HFFc6 (cell line): ENCODE data around the gene INTS6. TPM values are rescaled to one million over a fixed set of nuclear protein-coding genes. Genes with fewer than 3 reads are reported as not detected.

Experiments
- DNase-seq: peaks from one replicate; pipeline ENCODE4 v3.0.0-alpha.2; 2018
- H3K27ac Mint-ChIP-seq: 2 replicates; pipeline ENCODE4 v1.8.0; 2020; ENCODE audit warnings: mild to moderate bottlenecking, mixed read lengths
- H3K27me3 Mint-ChIP-seq: 2 replicates; pipeline ENCODE4 v1.8.0; 2021; ENCODE audit warnings: mild to moderate bottlenecking, moderate library complexity, mixed read lengths; ENCODE audit not compliant: insufficient read depth
- H3K36me3 Mint-ChIP-seq: 2 replicates; pipeline ENCODE4 v1.8.0; 2021; ENCODE audit warnings: low read depth, mixed read lengths
- H3K4me1 Mint-ChIP-seq: 2 replicates; pipeline ENCODE4 v1.8.0; 2020; ENCODE audit warnings: low read depth, mixed read lengths
- H3K4me3 Mint-ChIP-seq: 2 replicates; pipeline ENCODE4 v1.8.0; 2020; ENCODE audit warnings: mild to moderate bottlenecking, moderate library complexity, mixed read lengths
- H3K9me3 Mint-ChIP-seq: 2 replicates; pipeline ENCODE4 v1.8.0; 2020; ENCODE audit warnings: mild to moderate bottlenecking, mixed read lengths
- total RNA-seq, 6 experiments: library from RNA; stranded (reverse); fragmentation: NEBNext Ultra II Directional; extraction: Animal tissue kit (Norgen Biotek cat#: 25700); gene quantifications; 2 replicates in 1 of 6; 3 replicates in 5 of 6; pipeline ENCODE4 v1.2.3, GENCODE V29; 2021
- TF ChIP-seq, protein P1 (sequence below): fragments of 200-600 bp; sonication (generic); IDR thresholded peaks from 2 replicates; pipeline ENCODE4 v1.5.0; 2021; ENCODE audit warnings: antibody characterized with exemption, mild to moderate bottlenecking

The INTS6 gene
- total RNA-seq, 6 experiments from 2014 or later = 32.4 to 38.6 (median 33.5) TPM

DNA sequence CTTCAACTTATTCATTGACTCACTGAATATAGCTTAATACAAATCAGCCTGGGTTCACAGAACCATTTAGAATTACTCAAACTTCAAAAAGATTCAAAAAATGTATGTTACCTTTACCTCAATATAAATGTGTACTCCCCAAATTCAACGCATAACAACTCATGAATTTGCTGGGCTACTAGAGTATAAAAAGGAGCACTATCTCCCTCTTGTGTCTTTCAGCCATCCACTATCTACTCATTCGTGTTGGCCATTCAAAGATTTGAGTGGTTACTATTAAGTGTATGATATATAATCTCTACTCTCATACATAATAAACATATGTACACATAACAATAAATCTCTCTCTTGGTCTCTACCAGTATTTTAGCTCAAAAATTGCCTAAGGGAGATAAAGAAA lies 20.3 kb downstream of the INTS6 start:
- Mint-ChIP-seq H3K4me1 (peaks cover 4% of the 10 kb centered on the region; the same call in 1 of the 2 replicates), H3K4me3 (no peak overlapping the region), H3K9me3 (no peaks in the 10 kb centered on the region), H3K27me3 (no peaks in the 10 kb centered on the region), H3K27ac (no peak overlapping the region), H3K36me3 (peaks cover 19% of the 10 kb centered on the region)
- TF ChIP-seq, protein P1, sequence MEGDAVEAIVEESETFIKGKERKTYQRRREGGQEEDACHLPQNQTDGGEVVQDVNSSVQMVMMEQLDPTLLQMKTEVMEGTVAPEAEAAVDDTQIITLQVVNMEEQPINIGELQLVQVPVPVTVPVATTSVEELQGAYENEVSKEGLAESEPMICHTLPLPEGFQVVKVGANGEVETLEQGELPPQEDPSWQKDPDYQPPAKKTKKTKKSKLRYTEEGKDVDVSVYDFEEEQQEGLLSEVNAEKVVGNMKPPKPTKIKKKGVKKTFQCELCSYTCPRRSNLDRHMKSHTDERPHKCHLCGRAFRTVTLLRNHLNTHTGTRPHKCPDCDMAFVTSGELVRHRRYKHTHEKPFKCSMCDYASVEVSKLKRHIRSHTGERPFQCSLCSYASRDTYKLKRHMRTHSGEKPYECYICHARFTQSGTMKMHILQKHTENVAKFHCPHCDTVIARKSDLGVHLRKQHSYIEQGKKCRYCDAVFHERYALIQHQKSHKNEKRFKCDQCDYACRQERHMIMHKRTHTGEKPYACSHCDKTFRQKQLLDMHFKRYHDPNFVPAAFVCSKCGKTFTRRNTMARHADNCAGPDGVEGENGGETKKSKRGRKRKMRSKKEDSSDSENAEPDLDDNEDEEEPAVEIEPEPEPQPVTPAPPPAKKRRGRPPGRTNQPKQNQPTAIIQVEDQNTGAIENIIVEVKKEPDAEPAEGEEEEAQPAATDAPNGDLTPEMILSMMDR = no peak
- no peak for DNase-seq

DNA sequence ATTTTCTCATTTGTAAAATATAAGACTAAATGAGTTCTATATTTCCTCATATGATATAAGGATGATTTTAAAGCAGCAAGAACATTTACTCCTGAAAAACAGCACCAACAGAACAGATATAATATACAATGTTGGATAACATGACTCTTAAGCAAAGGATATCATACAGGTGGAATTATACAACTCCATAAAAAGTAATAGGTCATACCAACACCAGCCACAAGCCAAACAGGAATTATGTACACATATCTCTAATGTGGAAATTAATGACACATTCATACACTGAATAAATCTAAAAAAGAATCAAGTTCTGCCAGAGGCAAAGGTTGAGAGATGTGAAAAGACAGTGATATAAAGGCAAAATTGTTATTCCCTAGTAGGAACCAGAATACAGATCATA lies 25.9 kb downstream of the INTS6 start:
- Mint-ChIP-seq H3K9me3 (no peaks in the 10 kb centered on the region), H3K36me3 (peaks cover 28% of the 10 kb centered on the region), H3K4me1 (peaks cover 43% of the 10 kb centered on the region), H3K4me3 (no peak overlapping the region), H3K27me3 (no peaks in the 10 kb centered on the region), H3K27ac (no peak overlapping the region)
- TF ChIP-seq, protein P1 = no peak
- no peak for DNase-seq

DNA sequence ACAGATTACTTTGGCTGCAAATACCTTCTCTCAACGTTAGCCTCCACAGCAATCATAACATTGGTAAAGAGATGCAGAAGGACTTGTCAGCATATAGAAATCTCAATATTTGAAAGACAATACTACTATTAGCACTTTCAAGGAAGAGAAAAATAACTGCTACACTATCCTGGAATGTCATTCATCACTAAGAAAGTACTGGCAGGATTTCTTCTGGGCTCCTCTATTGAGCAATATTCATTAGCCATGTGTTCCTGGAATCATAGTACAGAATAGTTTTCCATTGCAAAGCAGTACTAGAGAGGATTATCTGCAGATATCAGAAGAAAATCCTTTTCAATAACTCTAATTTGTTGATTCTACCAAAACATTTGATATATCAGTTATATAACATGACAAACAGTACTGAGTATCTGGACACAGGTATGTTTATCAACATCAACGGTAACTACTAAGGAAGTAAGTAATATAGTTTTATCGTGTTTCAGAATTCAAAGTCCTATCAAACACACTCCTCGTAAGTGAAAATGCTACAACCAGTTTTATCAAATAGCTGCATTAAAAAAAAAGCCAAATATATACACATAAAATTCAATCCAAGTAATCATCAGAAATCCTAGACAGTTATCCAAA lies 27.3 kb downstream of the INTS6 start:
- no peaks in the 10 kb centered on the region for H3K27me3 Mint-ChIP-seq
- no peaks in the 10 kb centered on the region for H3K9me3 Mint-ChIP-seq
- TF ChIP-seq, protein P1 = no peak
- H3K4me1 Mint-ChIP-seq = peaks cover 56% of the 10 kb centered on the region
- peaks cover 27% of the 10 kb centered on the region for H3K36me3 Mint-ChIP-seq
- DNase-seq = peak; percentile 42
- H3K4me3 Mint-ChIP-seq = no peak overlapping the region
- no peak overlapping the region for H3K27ac Mint-ChIP-seq

DNA sequence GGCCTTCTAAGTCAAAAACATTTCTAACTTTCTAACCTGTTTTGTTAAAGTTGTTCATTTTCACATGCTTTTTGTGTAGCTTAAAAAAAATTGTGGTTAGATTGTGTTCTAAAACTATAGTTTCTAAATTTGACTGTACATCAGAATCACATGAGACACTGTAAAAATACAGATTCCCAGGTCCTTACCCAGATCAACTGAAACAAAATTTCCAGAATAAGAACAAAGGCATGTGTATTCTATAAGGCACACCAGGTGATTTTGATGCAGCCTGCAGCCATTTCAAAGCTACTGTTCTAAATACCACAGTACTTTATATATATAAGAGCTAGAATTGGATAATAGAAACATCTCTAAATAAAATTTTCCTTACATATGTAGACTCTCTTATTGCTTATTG lies 29.1 kb downstream of the INTS6 start:
- no peak overlapping the region for H3K27ac Mint-ChIP-seq
- H3K9me3 Mint-ChIP-seq = no peaks in the 10 kb centered on the region
- H3K4me3 Mint-ChIP-seq = no peak overlapping the region
- no peak for DNase-seq
- peaks cover 62% of the 10 kb centered on the region for H3K4me1 Mint-ChIP-seq
- no peaks in the 10 kb centered on the region for H3K27me3 Mint-ChIP-seq
- peaks cover 27% of the 10 kb centered on the region for H3K36me3 Mint-ChIP-seq
- TF ChIP-seq, protein P1 = no peak

DNA sequence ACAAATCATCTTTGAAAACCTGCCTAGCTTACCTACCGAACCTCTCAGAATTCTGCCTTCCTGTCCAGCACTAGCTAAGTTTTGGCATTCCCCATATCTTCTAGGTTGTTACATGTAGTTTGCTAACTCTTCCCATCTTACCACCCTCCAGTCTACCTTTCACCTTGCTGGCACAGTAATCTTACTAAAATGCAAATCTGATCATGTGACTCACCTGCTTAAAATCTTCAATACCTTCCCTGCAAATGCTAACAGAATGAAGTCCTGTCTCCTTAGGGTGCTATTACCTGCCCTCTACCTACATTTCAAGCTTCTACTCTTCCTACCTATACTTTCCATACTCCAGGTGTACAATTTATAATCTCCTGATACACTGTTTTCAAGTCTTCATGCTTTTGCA lies 30.4 kb downstream of the INTS6 start:
- H3K4me3 Mint-ChIP-seq = no peak overlapping the region
- H3K9me3 Mint-ChIP-seq = no peaks in the 10 kb centered on the region
- TF ChIP-seq, protein P1 = no peak
- DNase-seq = no peak
- peaks cover 57% of the 10 kb centered on the region for H3K4me1 Mint-ChIP-seq
- no peak overlapping the region for H3K27ac Mint-ChIP-seq
- H3K36me3 Mint-ChIP-seq = peaks cover 27% of the 10 kb centered on the region
- no peaks in the 10 kb centered on the region for H3K27me3 Mint-ChIP-seq
